OCI-LY7 (cell line): ENCODE data around the gene CRADD. TPM values are rescaled to one million over a fixed set of nuclear protein-coding genes. Genes with fewer than 3 reads are reported as not detected.

ENCODE experiments used
- BruUV-seq: library from RNA; stranded (reverse); fragments of 400-500 nt; replicated peaks from 2 replicates; lab custom pipeline; 2021; lab: Mats Ljungman, UMichigan
- CTCF ChIA-PET: fragments of 300-600 bp; sonication (Branson Sonifier 250); formaldehyde crosslinking; loops from one replicate; lab custom pipeline; 2022; ENCODE audit warnings: antibody characterized with exemption; ENCODE audit not compliant: unreplicated experiment; lab: Charles Lee
- POLR2A ChIA-PET: fragments of 300-600 bp; sonication (Branson Sonifier 250); formaldehyde crosslinking; loops from one replicate; lab custom pipeline; 2022; ENCODE audit warnings: antibody characterized with exemption; lab: Charles Lee
- DNase-seq: peaks from one replicate; pipeline ENCODE4 v3.0.0-alpha.2; 2015; ENCODE audit warnings: low spot score
- H2AFZ ChIP-seq: fragments of 200-600 bp; sonication (generic), shearing (Covaris generic); 2 replicates; pipeline ENCODE4 v1.6.1; 2014; ENCODE audit warnings: mild to moderate bottlenecking, antibody characterized with exemption, low read length, moderate library complexity
- H3K27ac ChIP-seq: fragments of 200-600 bp; sonication (generic); 2 replicates; pipeline ENCODE4 v1.5.1; 2014; ENCODE audit warnings: mixed run types, low read depth, mild to moderate bottlenecking, moderate library complexity, low read length, inconsistent platforms; ENCODE audit not compliant: poor library complexity, severe bottlenecking
- H3K36me3 ChIP-seq: fragments of 200-600 bp; sonication (generic); 2 replicates; pipeline ENCODE4 v1.6.1; 2014; ENCODE audit warnings: mild to moderate bottlenecking, antibody characterized with exemption, low read length, moderate library complexity, mixed read lengths; ENCODE audit not compliant: insufficient read depth
- H3K4me1 ChIP-seq: fragments of 200-600 bp; sonication (generic); 2 replicates; pipeline ENCODE4 v1.5.1; 2014; ENCODE audit warnings: mild to moderate bottlenecking, low read length; ENCODE audit not compliant: insufficient read depth, poor library complexity, severe bottlenecking
- H3K4me2 ChIP-seq: fragments of 200-600 bp; sonication (generic); 2 replicates; pipeline ENCODE4 v1.6.1; 2014; ENCODE audit warnings: mild to moderate bottlenecking, low read length
- H3K4me3 ChIP-seq: fragments of 200-600 bp; sonication (generic); 2 replicates; pipeline ENCODE4 v1.5.1; 2014; ENCODE audit warnings: mild to moderate bottlenecking, low read depth, low read length; ENCODE audit not compliant: poor library complexity, severe bottlenecking
- H3K79me2 ChIP-seq: fragments of 200-600 bp; sonication (generic); 2 replicates; pipeline ENCODE4 v1.6.1; 2016; ENCODE audit warnings: low read depth, mild to moderate bottlenecking, low read length, moderate library complexity, mixed read lengths; ENCODE audit not compliant: insufficient read depth
- H3K9me2 ChIP-seq: fragments of 200-600 bp; sonication (generic); 2 replicates; pipeline ENCODE4 v1.6.1; 2016; ENCODE audit warnings: mild to moderate bottlenecking, low read length, mixed read lengths; ENCODE audit not compliant: insufficient read depth
- H3K9me3 ChIP-seq: fragments of 200-600 bp; sonication (generic); 2 replicates; pipeline ENCODE4 v1.6.1; 2014; ENCODE audit warnings: mild to moderate bottlenecking, mixed run types, low read length, mixed read lengths
- H4K20me1 ChIP-seq: fragments of 200-600 bp; sonication (generic); 2 replicates; pipeline ENCODE4 v1.6.1; 2014; ENCODE audit warnings: mild to moderate bottlenecking, antibody characterized with exemption, low read length, moderate library complexity, mixed read lengths; ENCODE audit not compliant: insufficient read depth
- EZH2phosphoT487 ChIP-seq: fragments of 200-600 bp; sonication (generic); IDR thresholded peaks from 2 replicates; pipeline ENCODE4 v1.6.1; 2018; ENCODE audit warnings: low read depth, borderline replicate concordance, mild to moderate bottlenecking, mixed run types, antibody characterized with exemption, low read length, moderate library complexity, mixed read lengths
- intact Hi-C: fragments of 100-400 bp; cut with micrococcal nuclease; formaldehyde crosslinking; loops from one replicate; pipeline ENCODE4 v1.10.0; 2022; ENCODE audit not compliant: unreplicated experiment
- total RNA-seq, 2 experiments: library from RNA; depleted of rRNA in 1 of 2; stranded (reverse); fragments of >200 nt in 1 of 2; shearing (Covaris generic) in 1 of 2; gene quantifications; 2 replicates each; pipeline ENCODE4 v1.2.3, GENCODE V29; 2014 to 2022
- TF ChIP-seq, protein P1 (sequence below): fragments of 200-600 bp; sonication (generic); conservative IDR thresholded peaks from 2 replicates; pipeline ENCODE4 v1.5.1; 2014; ENCODE audit warnings: mild to moderate bottlenecking, antibody characterized with exemption, low read length, moderate library complexity, mixed read lengths

The CRADD gene
- total RNA-seq, 2 experiments from 2014 or later = 10.5 to 16.8 TPM

- H3K4me1 ChIP-seq = no peaks in the 10 kb centered on the region
- no peak overlapping the region for H3K4me2 ChIP-seq
- no peaks in the 10 kb centered on the region; the same call in 1 of the 2 replicates for H4K20me1 ChIP-seq
- H2AFZ ChIP-seq = no peak overlapping the region
- TF ChIP-seq, protein P1, sequence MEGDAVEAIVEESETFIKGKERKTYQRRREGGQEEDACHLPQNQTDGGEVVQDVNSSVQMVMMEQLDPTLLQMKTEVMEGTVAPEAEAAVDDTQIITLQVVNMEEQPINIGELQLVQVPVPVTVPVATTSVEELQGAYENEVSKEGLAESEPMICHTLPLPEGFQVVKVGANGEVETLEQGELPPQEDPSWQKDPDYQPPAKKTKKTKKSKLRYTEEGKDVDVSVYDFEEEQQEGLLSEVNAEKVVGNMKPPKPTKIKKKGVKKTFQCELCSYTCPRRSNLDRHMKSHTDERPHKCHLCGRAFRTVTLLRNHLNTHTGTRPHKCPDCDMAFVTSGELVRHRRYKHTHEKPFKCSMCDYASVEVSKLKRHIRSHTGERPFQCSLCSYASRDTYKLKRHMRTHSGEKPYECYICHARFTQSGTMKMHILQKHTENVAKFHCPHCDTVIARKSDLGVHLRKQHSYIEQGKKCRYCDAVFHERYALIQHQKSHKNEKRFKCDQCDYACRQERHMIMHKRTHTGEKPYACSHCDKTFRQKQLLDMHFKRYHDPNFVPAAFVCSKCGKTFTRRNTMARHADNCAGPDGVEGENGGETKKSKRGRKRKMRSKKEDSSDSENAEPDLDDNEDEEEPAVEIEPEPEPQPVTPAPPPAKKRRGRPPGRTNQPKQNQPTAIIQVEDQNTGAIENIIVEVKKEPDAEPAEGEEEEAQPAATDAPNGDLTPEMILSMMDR = no peak
- TF ChIP-seq EZH2phosphoT487 = no peak
- intact Hi-C loops = no loop called here
- no peaks in the 10 kb centered on the region for H3K9me3 ChIP-seq
- H3K4me3 ChIP-seq = no peak overlapping the region
- no peaks in the 10 kb centered on the region for H3K9me2 ChIP-seq
- BruUV-seq = no TSS peak
- no peaks in the 10 kb centered on the region for H3K36me3 ChIP-seq
- POLR2A ChIA-PET = interaction anchor here (0.5 kb wide), 1 partner anchor 140 kb away, joined by 5 read pairs; no protein-coding TSS in a partner anchor
- DNase-seq = no peak
- H3K27ac ChIP-seq = no peak overlapping the region
- H3K79me2 ChIP-seq = no peaks in the 10 kb centered on the region
- CTCF ChIA-PET = no interaction called here
Observed at GRCh38 chr12:93742110-93742934, 65.1 kb downstream of the CRADD start.

DNA sequence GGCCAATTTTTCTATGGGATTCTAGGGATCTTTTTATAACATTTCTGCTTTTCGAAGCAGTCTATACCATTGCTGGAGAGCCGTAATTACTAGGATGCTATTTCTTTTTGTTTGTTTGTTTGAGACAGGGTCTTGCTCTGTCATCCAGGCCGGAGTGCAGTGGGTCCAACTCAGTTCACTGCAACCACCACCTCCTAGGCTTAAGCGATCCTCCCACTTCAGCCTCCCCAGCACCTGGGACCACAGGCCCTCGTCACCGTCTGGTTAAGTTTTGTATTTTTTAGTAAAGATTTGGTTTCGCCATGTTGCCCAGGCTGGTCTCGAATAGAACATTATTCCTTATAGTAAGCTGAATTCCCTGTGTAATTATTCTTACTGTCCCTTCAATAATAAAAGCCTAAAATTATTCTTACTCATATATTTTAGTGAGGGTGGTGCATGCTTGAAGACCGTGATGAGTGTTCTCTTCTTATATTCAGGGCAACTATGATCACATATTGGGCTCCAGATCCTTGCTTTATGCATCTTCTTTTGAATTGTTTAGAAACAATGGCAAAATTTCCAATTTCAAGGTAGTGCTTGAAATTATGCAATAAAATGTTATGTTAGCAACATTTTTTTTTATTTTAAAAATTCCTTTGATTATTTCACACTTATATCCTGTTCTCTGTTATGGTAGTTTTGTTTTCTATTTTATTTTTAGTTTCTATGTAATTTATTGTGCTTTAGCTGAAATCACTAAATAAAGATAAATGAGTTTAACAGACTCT lies 66.2 kb downstream of the CRADD start:
- no peaks in the 10 kb centered on the region for H3K79me2 ChIP-seq

More for the DNA sequence above, 66.2 kb downstream of the CRADD start:
- Histone ChIP-seq H3K4me1 (no peaks in the 10 kb centered on the region), H4K20me1 (no peaks in the 10 kb centered on the region; the same call in 1 of the 2 replicates), H3K27ac (no peak overlapping the region), H2AFZ (no peak overlapping the region), H3K4me2 (no peak overlapping the region), H3K9me3 (no peaks in the 10 kb centered on the region), H3K9me2 (no peaks in the 10 kb centered on the region), H3K36me3 (no peaks in the 10 kb centered on the region), H3K4me3 (no peak overlapping the region)
- DNase-seq = no peak
- BruUV-seq = no TSS peak
- TF ChIP-seq, protein P1 = no peak
- TF ChIP-seq EZH2phosphoT487 = no peak
- CTCF ChIA-PET = no interaction called here
- intact Hi-C loops = no loop called here
- POLR2A ChIA-PET = interaction anchor here (0.6 kb wide), 1 partner anchor 653 kb away, joined by 4 read pairs; no protein-coding TSS in a partner anchor
